Measurements from ENCODE around the gene DLX4. TPM values are rescaled to one million over a fixed set of nuclear protein-coding genes. Genes with fewer than 3 reads are reported as not detected.

The DLX4 gene
- total RNA-seq, 1 experiment from 2014 or later, result 2.5 TPM

- H3K9me3 ChIP-seq (ENCODE audit: control insufficient read depth, low read depth, low read length), result no peaks in the 10 kb centered on the region
- no peak overlapping the region for H2AK5ac ChIP-seq (ENCODE audit: insufficient read length, low read length)
- no peaks in the 10 kb centered on the region for H3K27me3 ChIP-seq (ENCODE audit: insufficient read depth, low read length)
- no peak overlapping the region for H2BK15ac ChIP-seq (ENCODE audit: low read depth, low read length)
- no peak overlapping the region for H2BK120ac ChIP-seq (ENCODE audit: low read depth, low read length, poor library complexity, severe bottlenecking)
- no peak overlapping the region for H3K14ac ChIP-seq (ENCODE audit: insufficient read depth, low read length)
- H2AFZ ChIP-seq (ENCODE audit: low read length), result no peak overlapping the region
- H3K56ac ChIP-seq (ENCODE audit: insufficient read length, low read depth, low read length), result no peak overlapping the region
- no peak for DNase-seq
- no peak overlapping the region for H3K23ac ChIP-seq (ENCODE audit: insufficient read length, low read depth, low read length)
- H3K4me1 ChIP-seq (ENCODE audit: insufficient read depth, low read length), result no peaks in the 10 kb centered on the region
- no peak overlapping the region for H3K18ac ChIP-seq (ENCODE audit: insufficient read length, low read depth, low read length)
- H4K20me1 ChIP-seq (ENCODE audit: control insufficient read depth, insufficient read depth, insufficient read length), result peaks cover 3% of the 10 kb centered on the region
- no peak overlapping the region for H3K4ac ChIP-seq (ENCODE audit: low read depth, low read length)
- H3K79me1 ChIP-seq (ENCODE audit: insufficient read depth, low read depth, low read length, poor library complexity, severe bottlenecking), result no peaks in the 10 kb centered on the region
- H4K5ac ChIP-seq (ENCODE audit: insufficient read length, low read depth, low read length), result no peak overlapping the region
- no peak overlapping the region for H3K4me3 Mint-ChIP-seq
- no peaks in the 10 kb centered on the region; a peak in 1 of 5 replicates for H3K9me3 Mint-ChIP-seq
- peak overlapping the region in 1 of 3 experiments; percentile 67; a peak in 1 of 7 replicates for H3K27ac Mint-ChIP-seq
- TF ChIP-seq CTCF (conservative IDR thresholded peaks at IDR 0.05), result no peak
- H3K4me1 Mint-ChIP-seq, result peaks cover 12 to 25% of the 10 kb centered on the region in 2 experiments
- H3K9ac ChIP-seq (ENCODE audit: extremely low read depth, insufficient read length, low read length), result no peak overlapping the region
- no peak overlapping the region for H4K8ac ChIP-seq (replicated peaks; ENCODE audit: insufficient read length, low read depth, low read length)
- no peaks in the 10 kb centered on the region for H3K36me3 Mint-ChIP-seq (ENCODE audit: insufficient read depth in 1 of 3, low read depth in 3 of 3)
- H2BK20ac ChIP-seq (ENCODE audit: low read depth, low read length, poor library complexity, severe bottlenecking), result no peak overlapping the region
- peaks cover 59% of the 10 kb centered on the region for H3K27me3 Mint-ChIP-seq (ENCODE audit: low read depth)
- no CpG with 5 or more reads among the region's 16 CpGs for WGBS (ENCODE audit: extremely low coverage, insufficient read length, low lambda C conversion rate)
- no peak overlapping the region for H4K91ac ChIP-seq (ENCODE audit: insufficient read length, low read depth, low read length)
- H3K79me2 ChIP-seq (ENCODE audit: insufficient read depth, low read length), result no peaks in the 10 kb centered on the region
- no peak overlapping the region for H3K4me2 ChIP-seq (ENCODE audit: insufficient read depth, insufficient read length, low read length)
- H2BK12ac ChIP-seq (ENCODE audit: insufficient read length, low read depth, low read length), result no peak overlapping the region
- H3T11ph ChIP-seq (ENCODE audit: low read length), result no peak overlapping the region
- H2BK5ac ChIP-seq (ENCODE audit: insufficient read length, low read length), result no peak overlapping the region
- no peaks in the 10 kb centered on the region for H3K23me2 ChIP-seq (ENCODE audit: insufficient read length, low read depth, low read length, poor library complexity, severe bottlenecking)
- H3K27ac ChIP-seq (ENCODE audit: insufficient read length, low read depth, low read length), result no peak overlapping the region
These were observed 37.4 kb upstream of the DLX4 start for GRCh38 chr17:49931416-49932137.

All from H9 (cell line).